ENCODE results near the gene C3orf80.

- TF ChIP-seq, protein P1, sequence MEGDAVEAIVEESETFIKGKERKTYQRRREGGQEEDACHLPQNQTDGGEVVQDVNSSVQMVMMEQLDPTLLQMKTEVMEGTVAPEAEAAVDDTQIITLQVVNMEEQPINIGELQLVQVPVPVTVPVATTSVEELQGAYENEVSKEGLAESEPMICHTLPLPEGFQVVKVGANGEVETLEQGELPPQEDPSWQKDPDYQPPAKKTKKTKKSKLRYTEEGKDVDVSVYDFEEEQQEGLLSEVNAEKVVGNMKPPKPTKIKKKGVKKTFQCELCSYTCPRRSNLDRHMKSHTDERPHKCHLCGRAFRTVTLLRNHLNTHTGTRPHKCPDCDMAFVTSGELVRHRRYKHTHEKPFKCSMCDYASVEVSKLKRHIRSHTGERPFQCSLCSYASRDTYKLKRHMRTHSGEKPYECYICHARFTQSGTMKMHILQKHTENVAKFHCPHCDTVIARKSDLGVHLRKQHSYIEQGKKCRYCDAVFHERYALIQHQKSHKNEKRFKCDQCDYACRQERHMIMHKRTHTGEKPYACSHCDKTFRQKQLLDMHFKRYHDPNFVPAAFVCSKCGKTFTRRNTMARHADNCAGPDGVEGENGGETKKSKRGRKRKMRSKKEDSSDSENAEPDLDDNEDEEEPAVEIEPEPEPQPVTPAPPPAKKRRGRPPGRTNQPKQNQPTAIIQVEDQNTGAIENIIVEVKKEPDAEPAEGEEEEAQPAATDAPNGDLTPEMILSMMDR (IDR thresholded peaks at IDR 0.05; ENCODE audit: insufficient read depth, low read length), result no peak
- TF ChIP-seq, protein P2, sequence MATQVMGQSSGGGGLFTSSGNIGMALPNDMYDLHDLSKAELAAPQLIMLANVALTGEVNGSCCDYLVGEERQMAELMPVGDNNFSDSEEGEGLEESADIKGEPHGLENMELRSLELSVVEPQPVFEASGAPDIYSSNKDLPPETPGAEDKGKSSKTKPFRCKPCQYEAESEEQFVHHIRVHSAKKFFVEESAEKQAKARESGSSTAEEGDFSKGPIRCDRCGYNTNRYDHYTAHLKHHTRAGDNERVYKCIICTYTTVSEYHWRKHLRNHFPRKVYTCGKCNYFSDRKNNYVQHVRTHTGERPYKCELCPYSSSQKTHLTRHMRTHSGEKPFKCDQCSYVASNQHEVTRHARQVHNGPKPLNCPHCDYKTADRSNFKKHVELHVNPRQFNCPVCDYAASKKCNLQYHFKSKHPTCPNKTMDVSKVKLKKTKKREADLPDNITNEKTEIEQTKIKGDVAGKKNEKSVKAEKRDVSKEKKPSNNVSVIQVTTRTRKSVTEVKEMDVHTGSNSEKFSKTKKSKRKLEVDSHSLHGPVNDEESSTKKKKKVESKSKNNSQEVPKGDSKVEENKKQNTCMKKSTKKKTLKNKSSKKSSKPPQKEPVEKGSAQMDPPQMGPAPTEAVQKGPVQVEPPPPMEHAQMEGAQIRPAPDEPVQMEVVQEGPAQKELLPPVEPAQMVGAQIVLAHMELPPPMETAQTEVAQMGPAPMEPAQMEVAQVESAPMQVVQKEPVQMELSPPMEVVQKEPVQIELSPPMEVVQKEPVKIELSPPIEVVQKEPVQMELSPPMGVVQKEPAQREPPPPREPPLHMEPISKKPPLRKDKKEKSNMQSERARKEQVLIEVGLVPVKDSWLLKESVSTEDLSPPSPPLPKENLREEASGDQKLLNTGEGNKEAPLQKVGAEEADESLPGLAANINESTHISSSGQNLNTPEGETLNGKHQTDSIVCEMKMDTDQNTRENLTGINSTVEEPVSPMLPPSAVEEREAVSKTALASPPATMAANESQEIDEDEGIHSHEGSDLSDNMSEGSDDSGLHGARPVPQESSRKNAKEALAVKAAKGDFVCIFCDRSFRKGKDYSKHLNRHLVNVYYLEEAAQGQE (IDR thresholded peaks at IDR 0.05; ENCODE audit: insufficient replicate concordance, low read depth), result no peak
- no peak for TF ChIP-seq SPI1 (IDR thresholded peaks at IDR 0.05; ENCODE audit: borderline replicate concordance, low read depth)
Observed at GRCh38 chr3:160210341-160210740, 14.9 kb upstream of the C3orf80 start.

Data from HL-60 (cell line).